ENCODE results near the gene CPPED1. TPM values are rescaled to one million over a fixed set of nuclear protein-coding genes. Genes with fewer than 3 reads are reported as not detected.
A peak's percentile ranks its signal among the peaks of the same experiment; 100 is the strongest.

Gene CPPED1
- total RNA-seq, 1 donor from 2014 or later, result 15.2 TPM

DNA sequence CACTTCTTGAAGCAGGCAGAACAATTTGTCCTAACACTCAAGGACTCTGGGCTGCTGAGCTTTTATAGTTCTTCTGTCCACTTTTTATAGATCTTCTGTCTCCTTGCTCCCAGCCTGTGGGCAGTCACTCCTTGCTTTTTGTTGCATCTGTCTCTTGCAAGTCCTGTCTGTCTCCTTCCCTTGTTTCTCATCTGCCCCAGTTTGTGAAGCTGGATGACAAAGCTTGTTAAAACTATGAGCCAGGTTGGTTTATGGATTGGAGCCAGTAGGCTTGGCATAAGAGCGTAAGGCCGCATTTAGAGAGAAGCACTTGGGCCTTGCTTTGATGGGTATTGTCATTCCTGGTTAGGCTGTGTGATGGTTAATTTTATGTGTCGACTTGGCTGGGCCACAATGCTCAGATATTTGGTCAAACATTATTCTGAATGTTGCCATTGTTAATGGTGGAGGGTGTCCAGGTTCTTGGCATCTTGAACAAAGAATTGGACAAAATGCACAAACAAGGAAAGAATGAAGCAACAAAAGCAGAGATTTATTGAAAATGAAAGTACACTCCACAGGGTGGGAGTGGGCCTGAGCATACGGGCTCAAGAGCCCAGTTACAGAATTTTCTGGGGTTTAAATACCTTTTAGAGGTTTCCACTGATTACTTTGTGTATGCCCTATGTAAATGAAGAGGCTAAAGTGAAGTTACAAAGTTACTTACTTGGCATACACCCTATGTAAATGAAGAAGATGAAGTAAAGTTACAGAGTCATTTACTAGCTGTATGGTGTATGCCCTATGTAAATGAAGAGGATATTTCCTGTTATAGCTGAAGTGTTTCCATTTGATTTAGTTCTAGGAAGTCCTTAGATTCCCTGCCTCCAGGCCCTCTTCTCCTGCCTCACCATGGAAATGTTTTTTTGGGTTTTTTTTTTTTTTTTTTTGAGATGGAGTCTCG, 8.0 kb upstream of the CPPED1 start:
- Mint-ChIP-seq H3K9me3 (peaks cover 4% of the 10 kb centered on the region), H3K27me3 (no peaks in the 10 kb centered on the region), H3K4me3 (no peak overlapping the region), H3K36me3 (no peaks in the 10 kb centered on the region), H3K4me1 (ENCODE audit: unreplicated experiment) (peaks cover 5% of the 10 kb centered on the region), H3K27ac (no peak overlapping the region)
- no peak for DNase-seq (ENCODE audit: extremely low spot score, unreplicated experiment)
- TF ChIP-seq, protein P1, sequence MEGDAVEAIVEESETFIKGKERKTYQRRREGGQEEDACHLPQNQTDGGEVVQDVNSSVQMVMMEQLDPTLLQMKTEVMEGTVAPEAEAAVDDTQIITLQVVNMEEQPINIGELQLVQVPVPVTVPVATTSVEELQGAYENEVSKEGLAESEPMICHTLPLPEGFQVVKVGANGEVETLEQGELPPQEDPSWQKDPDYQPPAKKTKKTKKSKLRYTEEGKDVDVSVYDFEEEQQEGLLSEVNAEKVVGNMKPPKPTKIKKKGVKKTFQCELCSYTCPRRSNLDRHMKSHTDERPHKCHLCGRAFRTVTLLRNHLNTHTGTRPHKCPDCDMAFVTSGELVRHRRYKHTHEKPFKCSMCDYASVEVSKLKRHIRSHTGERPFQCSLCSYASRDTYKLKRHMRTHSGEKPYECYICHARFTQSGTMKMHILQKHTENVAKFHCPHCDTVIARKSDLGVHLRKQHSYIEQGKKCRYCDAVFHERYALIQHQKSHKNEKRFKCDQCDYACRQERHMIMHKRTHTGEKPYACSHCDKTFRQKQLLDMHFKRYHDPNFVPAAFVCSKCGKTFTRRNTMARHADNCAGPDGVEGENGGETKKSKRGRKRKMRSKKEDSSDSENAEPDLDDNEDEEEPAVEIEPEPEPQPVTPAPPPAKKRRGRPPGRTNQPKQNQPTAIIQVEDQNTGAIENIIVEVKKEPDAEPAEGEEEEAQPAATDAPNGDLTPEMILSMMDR (conservative IDR thresholded peaks at IDR 0.05), result no peak

DNA sequence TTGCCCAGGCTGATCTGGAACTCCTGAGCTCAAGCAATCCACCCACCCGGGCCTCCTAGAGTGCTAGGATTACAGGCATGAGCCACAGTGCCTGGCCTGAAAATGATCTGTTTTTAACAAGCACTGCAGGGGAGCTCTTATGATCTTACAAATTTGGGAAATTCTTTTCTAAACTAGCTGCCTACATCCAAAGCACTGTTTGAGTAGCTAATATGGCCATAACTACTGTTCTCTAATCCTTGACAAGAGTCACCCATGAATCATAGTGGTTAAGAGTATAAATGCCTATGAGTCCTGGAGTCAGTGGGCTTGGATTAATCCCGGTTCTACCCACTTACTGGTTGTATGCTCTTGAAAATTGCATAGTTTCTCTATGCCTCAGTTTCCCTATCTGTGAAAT, 1.4 kb upstream of the CPPED1 start:
- H3K27ac Mint-ChIP-seq, result no peak overlapping the region
- no peaks in the 10 kb centered on the region for H3K36me3 Mint-ChIP-seq
- peaks cover 27% of the 10 kb centered on the region for H3K4me1 Mint-ChIP-seq (ENCODE audit: unreplicated experiment)
- no peak for DNase-seq (ENCODE audit: extremely low spot score, unreplicated experiment)
- TF ChIP-seq, protein P1 (conservative IDR thresholded peaks at IDR 0.05), result no peak
- no peaks in the 10 kb centered on the region for H3K9me3 Mint-ChIP-seq
- peak overlapping the region; percentile 75 for H3K4me3 Mint-ChIP-seq
- H3K27me3 Mint-ChIP-seq, result no peaks in the 10 kb centered on the region

GRCh38 chr16:12804395-12804794, 708 bp upstream of the CPPED1 start:
- Mint-ChIP-seq H3K27me3 (no peaks in the 10 kb centered on the region), H3K36me3 (no peaks in the 10 kb centered on the region)

GRCh38 chr16:12802661-12803060, 1.0 kb downstream of the CPPED1 start:
- TF ChIP-seq, protein P1 (conservative IDR thresholded peaks at IDR 0.05), result no peak
- no peak for DNase-seq (ENCODE audit: extremely low spot score, unreplicated experiment)
- H3K27ac Mint-ChIP-seq, result peak overlapping the region; percentile 93
- no peaks in the 10 kb centered on the region for H3K27me3 Mint-ChIP-seq
- no peaks in the 10 kb centered on the region for H3K9me3 Mint-ChIP-seq
- H3K4me1 Mint-ChIP-seq (ENCODE audit: unreplicated experiment), result peaks cover 31% of the 10 kb centered on the region
- peak overlapping the region; percentile 91 for H3K4me3 Mint-ChIP-seq
- no peaks in the 10 kb centered on the region for H3K36me3 Mint-ChIP-seq

More at GRCh38 chr16:12804395-12804794, 708 bp upstream of the CPPED1 start:
- Mint-ChIP-seq H3K27ac (peak overlapping the region; percentile 46), H3K4me1 (ENCODE audit: unreplicated experiment) (peaks cover 27% of the 10 kb centered on the region), H3K9me3 (no peaks in the 10 kb centered on the region), H3K4me3 (peak overlapping the region; percentile 91)
- TF ChIP-seq, protein P1 (conservative IDR thresholded peaks at IDR 0.05), result no peak
- no peak for DNase-seq (ENCODE audit: extremely low spot score, unreplicated experiment)

DNA sequence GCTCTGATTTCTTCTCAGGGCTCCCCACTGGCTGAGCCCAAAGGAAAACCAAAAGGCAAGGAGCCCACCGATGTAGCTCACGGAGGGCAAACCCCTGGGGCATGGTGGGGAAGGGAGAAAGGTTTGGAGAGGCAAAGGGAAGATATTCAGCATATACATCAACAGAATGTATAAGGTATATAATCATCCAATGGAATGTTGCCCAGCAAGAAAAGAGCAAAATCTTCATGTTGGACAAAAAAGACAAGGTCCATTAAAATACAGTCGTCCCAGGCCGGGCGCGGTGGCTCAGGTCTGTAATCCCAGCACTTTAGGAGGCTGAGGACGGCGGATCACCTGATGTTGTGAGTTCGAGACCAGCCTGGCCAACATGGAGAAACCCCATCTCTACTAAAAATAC, 1.6 kb downstream of the CPPED1 start:
- Mint-ChIP-seq H3K36me3 (no peaks in the 10 kb centered on the region), H3K4me1 (ENCODE audit: unreplicated experiment) (peaks cover 31% of the 10 kb centered on the region), H3K27me3 (no peaks in the 10 kb centered on the region), H3K4me3 (peak overlapping the region; percentile 91), H3K27ac (peak overlapping the region; percentile 93), H3K9me3 (no peaks in the 10 kb centered on the region)
- TF ChIP-seq, protein P1 (conservative IDR thresholded peaks at IDR 0.05), result no peak
- DNase-seq (ENCODE audit: extremely low spot score, unreplicated experiment), result no peak
